Right atrium auricular region (tissue), 2 donors: ENCODE results near the gene TOR4A. TPM values are rescaled to one million over a fixed set of nuclear protein-coding genes. Genes with fewer than 3 reads are reported as not detected.
A peak's percentile ranks its signal among the peaks of the same experiment; 100 is the strongest.

Experiments
- DNase-seq: peaks from one replicate; pipeline ENCODE4 v3.0.0-alpha.2; 2019; ENCODE audit warnings: low spot score
- H3K27ac ChIP-seq, 2 donors: fragments of 200-600 bp; sonication (generic); 1 replicate in 1 of 2; 2 replicates in 1 of 2; pipeline ENCODE4 v1.5.1; 2016 to 2019
- H3K27me3 ChIP-seq, 2 donors: fragments of 200-600 bp; sonication (generic); one replicate each; pipeline versions ENCODE4 v1.5.1 to v1.6.0; 2017 to 2019
- H3K36me3 ChIP-seq: fragments of 200-600 bp; sonication (generic); one replicate; pipeline ENCODE4 v1.5.1; 2016
- H3K4me1 ChIP-seq, 2 donors: fragments of 200-600 bp; sonication (generic); one replicate each; pipeline versions ENCODE4 v1.5.1 to v1.6.0; 2017 to 2019
- H3K4me3 ChIP-seq, 2 donors: fragments of 200-600 bp; sonication (generic); 1 replicate in 1 of 2; 2 replicates in 1 of 2; pipeline ENCODE4 v1.5.1; 2017 to 2019; ENCODE audit warnings: mild to moderate bottlenecking in 1 of 2, moderate library complexity in 1 of 2
- H3K9me3 ChIP-seq, 2 donors: fragments of 200-600 bp; sonication (generic); one replicate each; pipeline ENCODE4 v1.5.1; 2019
- total RNA-seq, 2 donors: library from RNA; depleted of rRNA; stranded (reverse); fragments of >200 nt; gene quantifications; one replicate each; pipeline ENCODE4 v1.1.0, GENCODE V29; 2016
- TF ChIP-seq, protein P1 (sequence below), 2 donors: fragments of 200-600 bp; sonication (generic); IDR thresholded peaks; one replicate each; pipeline ENCODE4 v1.5.1; 2019; ENCODE audit warnings: antibody characterized with exemption in 2 of 2

Gene TOR4A
- total RNA-seq, 2 donors from 2014 or later = 9.4 to 16.8 TPM

DNA sequence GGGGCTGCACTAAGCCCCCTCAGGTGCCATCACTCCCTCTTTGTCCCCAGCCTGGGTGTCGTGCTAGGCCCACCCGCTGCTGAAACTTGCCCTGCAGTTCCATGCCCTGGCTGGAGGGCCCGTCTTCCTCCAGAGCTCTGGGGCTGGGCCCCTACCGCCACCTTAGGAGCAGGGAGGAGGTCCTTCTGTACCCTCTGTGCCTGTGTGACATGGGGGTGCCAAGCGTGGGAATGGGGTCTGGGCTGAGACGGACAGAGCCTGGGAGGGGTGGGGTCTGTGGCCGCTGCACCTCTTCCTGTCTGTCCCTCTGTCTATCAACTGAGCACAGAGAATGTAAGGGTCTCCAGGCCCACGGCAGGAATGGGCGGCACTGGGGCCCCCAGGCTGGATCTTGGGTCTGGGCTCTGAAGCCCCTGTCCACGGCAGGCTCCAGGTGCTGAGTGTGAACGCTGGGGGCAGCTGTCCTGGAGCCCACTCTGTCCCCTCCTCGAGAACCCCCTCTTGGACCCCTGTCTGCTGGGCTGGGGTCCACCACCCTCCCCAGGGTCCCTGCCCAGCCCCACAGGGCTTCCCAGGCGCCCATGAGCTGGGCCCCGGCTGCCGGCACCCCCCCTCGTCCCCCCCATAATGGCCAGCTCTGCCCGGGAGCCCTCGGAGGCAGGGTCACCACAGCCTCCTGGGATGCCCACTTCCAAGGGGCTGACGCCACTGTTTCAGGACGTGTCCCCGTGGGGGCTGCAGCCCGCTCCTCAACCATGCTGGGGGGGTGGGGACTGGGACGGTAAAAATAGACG is 40.4 kb downstream of the TOR4A start:
- Histone ChIP-seq H3K27ac (peak overlapping the region; percentile 31 to 66), H3K36me3 (no peaks in the 10 kb centered on the region), H3K4me1 (peaks cover 0 to 65% of the 10 kb centered on the region in 2 donors), H3K27me3 (no peaks in the 10 kb centered on the region), H3K4me3 (no peak overlapping the region), H3K9me3 (no peaks in the 10 kb centered on the region)
- no peak for DNase-seq
- TF ChIP-seq, protein P1, sequence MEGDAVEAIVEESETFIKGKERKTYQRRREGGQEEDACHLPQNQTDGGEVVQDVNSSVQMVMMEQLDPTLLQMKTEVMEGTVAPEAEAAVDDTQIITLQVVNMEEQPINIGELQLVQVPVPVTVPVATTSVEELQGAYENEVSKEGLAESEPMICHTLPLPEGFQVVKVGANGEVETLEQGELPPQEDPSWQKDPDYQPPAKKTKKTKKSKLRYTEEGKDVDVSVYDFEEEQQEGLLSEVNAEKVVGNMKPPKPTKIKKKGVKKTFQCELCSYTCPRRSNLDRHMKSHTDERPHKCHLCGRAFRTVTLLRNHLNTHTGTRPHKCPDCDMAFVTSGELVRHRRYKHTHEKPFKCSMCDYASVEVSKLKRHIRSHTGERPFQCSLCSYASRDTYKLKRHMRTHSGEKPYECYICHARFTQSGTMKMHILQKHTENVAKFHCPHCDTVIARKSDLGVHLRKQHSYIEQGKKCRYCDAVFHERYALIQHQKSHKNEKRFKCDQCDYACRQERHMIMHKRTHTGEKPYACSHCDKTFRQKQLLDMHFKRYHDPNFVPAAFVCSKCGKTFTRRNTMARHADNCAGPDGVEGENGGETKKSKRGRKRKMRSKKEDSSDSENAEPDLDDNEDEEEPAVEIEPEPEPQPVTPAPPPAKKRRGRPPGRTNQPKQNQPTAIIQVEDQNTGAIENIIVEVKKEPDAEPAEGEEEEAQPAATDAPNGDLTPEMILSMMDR (IDR thresholded peaks at IDR 0.05) = no peak

DNA sequence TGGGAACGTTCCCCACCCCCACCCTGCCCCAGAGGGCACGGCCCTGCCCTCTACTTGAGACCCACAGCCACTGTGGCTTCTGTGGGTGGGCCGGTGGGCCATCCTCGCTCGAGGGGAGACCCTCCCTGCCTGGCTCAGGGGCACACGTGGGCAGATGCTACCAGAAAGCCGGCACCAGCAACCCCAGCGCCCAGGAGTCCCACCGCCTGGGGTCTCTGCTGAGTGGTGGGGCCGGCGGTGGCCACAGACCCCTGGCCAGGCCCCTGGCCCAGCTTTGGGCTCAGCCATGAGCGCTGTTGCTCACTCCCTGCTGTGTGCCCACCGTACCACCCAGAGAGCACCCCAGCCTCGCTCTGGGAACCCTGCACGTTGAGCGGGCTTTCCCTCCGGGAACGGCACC is 41.1 kb downstream of the TOR4A start:
- H3K4me3 ChIP-seq = no peak overlapping the region
- DNase-seq = no peak
- peaks cover 0 to 65% of the 10 kb centered on the region in 2 donors for H3K4me1 ChIP-seq
- no peaks in the 10 kb centered on the region for H3K9me3 ChIP-seq
- TF ChIP-seq, protein P1 (IDR thresholded peaks at IDR 0.05) = no peak
- no peaks in the 10 kb centered on the region for H3K36me3 ChIP-seq
- no peaks in the 10 kb centered on the region for H3K27me3 ChIP-seq
- peak overlapping the region; percentile 31 to 69 for H3K27ac ChIP-seq

DNA sequence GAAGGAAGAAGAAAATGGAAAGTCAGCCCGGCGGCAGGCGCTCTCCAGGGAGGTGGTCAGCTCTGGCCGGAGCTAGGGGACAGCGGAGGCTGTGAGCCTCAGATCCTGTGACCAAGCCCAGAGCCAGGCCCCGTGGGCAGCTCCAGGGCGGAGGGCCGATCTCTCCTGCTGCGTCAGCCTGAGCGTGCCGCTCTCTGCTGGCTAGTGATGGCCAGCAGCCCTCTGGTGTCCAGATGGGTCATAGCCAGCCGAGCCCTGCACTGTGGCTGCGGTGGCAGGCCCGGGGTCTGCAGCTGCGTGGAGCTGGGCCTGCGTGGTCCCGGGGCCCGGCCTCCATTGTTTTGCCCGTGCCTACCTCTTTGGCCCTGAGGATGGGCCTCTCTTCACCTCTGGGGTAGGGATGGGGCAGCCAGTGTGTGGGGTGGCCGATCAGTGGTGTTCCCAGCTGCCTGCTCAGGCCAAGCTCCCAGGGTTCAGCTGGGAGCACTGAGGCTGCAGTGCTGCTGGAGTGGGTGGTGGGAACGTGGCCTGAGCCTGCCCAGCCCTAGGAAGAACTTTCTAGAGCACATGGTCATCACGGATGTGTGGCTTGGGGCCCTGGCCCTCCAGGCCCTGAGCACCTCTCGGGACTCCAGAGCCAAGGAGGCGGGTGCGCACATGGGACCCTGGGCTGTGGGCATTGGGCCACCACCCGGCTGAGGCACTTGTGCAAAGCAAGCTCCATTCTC is 41.6 kb downstream of the TOR4A start:
- TF ChIP-seq, protein P1 (IDR thresholded peaks at IDR 0.05) = peak in 1 of 2 donors; percentile 62
- Histone ChIP-seq H3K36me3 (no peaks in the 10 kb centered on the region), H3K4me3 (no peak overlapping the region), H3K27me3 (no peaks in the 10 kb centered on the region), H3K9me3 (no peaks in the 10 kb centered on the region), H3K27ac (peak overlapping the region; percentile 31 to 69), H3K4me1 (peaks cover 0 to 60% of the 10 kb centered on the region in 2 donors)
- no peak for DNase-seq

DNA sequence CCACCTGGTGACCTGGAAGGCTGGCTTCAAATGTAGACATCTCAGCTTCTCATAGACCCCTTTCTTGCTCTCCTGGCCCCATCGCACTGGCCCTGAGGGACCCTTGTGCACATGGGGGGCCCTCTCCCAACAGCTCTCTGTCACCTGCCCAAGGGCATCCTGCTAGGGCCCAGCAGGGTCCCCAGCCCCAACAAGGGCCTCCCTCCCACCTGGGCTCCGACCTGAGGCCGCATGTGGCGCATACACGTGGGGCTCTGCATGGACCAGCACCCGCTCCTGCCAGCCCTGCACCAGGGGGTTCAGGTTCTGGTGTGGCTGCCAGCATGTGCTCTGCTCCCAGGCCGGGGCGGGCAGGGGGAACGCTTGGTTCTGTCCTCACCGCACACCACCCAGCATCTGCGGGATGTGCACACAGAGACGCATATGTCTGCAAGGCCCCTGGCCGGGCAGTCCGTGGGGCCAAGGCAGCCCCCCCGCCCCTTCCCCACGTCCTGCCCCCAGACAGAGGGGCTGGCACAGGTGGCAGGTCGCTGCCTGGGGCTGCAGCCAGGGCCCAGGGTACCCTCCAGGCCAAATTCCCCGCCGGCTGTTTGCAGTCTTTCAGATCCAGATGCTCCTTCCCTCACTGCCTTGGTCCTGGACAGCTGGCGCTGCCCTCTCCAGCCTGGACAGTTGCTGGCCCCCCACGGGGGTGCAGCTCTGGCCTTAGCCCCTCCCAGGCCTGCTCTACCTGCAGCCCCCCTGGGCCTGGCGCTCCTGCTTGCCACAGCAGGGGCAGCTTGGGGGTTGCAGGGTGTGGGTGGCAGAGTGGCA is 42.4 kb downstream of the TOR4A start:
- TF ChIP-seq, protein P1 (IDR thresholded peaks at IDR 0.05) = no peak
- Histone ChIP-seq H3K27ac (peak overlapping the region; percentile 31 to 69), H3K4me3 (no peak overlapping the region), H3K27me3 (no peaks in the 10 kb centered on the region), H3K4me1 (peaks cover 0 to 52% of the 10 kb centered on the region in 2 donors), H3K9me3 (no peaks in the 10 kb centered on the region), H3K36me3 (no peaks in the 10 kb centered on the region)
- no peak for DNase-seq

DNA sequence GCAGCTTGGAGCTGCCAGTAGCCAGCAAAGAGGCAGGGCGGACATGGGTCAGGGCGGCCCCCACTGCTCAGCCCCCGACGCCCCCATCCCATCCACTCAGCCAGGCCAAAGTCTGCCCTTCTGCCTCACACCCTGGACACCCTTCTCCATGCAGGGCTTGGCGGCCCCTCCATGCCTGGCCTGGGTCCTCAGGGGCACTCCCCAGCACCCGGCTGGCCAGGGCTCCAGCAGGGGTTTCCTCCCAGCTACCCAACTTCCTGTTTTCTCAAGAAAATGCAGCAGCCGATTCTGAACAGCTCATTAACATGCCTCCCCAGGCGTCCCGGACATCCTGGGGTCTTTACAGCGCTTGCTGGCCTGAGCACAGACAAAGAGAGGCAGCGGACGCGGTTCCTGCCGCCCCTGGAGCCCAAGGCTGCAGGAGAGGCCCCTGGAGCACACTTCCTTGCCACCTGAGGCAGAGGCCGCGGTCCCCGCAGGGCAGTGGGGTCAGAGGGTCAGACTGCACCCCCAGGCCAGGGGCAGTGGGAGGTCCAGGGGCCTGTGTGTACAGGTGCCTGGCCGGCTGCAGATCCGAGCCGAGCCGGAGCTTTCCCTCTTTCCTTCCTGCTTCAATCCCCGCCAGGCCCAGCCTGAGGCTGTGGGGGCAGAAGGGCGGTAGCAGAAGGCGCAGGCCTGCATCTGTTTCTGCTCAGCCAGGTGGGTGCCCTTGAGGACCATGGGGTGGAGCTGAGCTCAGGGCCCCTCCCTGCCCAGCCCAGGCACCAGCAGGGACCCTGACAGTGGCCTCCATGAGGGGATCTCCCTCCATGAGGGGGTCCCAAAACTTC is 43.2 kb downstream of the TOR4A start:
- no peak overlapping the region for H3K27ac ChIP-seq
- DNase-seq = no peak
- no peaks in the 10 kb centered on the region for H3K9me3 ChIP-seq
- TF ChIP-seq, protein P1 (IDR thresholded peaks at IDR 0.05) = no peak
- H3K4me1 ChIP-seq = peaks cover 0 to 44% of the 10 kb centered on the region in 2 donors
- no peaks in the 10 kb centered on the region for H3K27me3 ChIP-seq
- no peak overlapping the region for H3K4me3 ChIP-seq
- H3K36me3 ChIP-seq = no peaks in the 10 kb centered on the region
